Measurements from ENCODE around the gene EHBP1. TPM values are rescaled to one million over a fixed set of nuclear protein-coding genes. Genes with fewer than 3 reads are reported as not detected.

The EHBP1 gene
- total RNA-seq, 2 donors from 2014 or later, result 22.4 to 22.9 TPM

GRCh38 chr2:62775367-62775668 is 69.8 kb downstream of the EHBP1 start:
- Histone ChIP-seq H3K27ac (no peak overlapping the region), H3K4me3 (no peak overlapping the region), H3K36me3 (no peaks in the 10 kb centered on the region), H3K27me3 (no peaks in the 10 kb centered on the region), H3K4me1 (no peaks in the 10 kb centered on the region), H3K9me3 (no peaks in the 10 kb centered on the region)
- no peak for DNase-seq (ENCODE audit: low spot score)
- TF ChIP-seq CTCF (IDR thresholded peaks at IDR 0.05), result peak in 1 of 2 donors; percentile 2

- DNase-seq (ENCODE audit: low spot score), result no peak
- no peaks in the 10 kb centered on the region for H3K27me3 ChIP-seq
- TF ChIP-seq CTCF (IDR thresholded peaks at IDR 0.05), result no peak
- H3K27ac ChIP-seq, result no peak overlapping the region
- no peaks in the 10 kb centered on the region for H3K4me1 ChIP-seq
- H3K9me3 ChIP-seq, result no peaks in the 10 kb centered on the region
- H3K4me3 ChIP-seq, result no peak overlapping the region
- H3K36me3 ChIP-seq, result no peaks in the 10 kb centered on the region
These were observed 78.2 kb downstream of the EHBP1 start for GRCh38 chr2:62783679-62784078.

GRCh38 chr2:62784341-62784740 is 78.8 kb downstream of the EHBP1 start:
- H3K36me3 ChIP-seq, result no peaks in the 10 kb centered on the region
- H3K4me3 ChIP-seq, result no peak overlapping the region
- no peak for TF ChIP-seq CTCF (IDR thresholded peaks at IDR 0.05)
- no peak overlapping the region for H3K27ac ChIP-seq
- H3K27me3 ChIP-seq, result no peaks in the 10 kb centered on the region
- H3K4me1 ChIP-seq, result peaks cover 0 to 5% of the 10 kb centered on the region in 2 donors
- no peaks in the 10 kb centered on the region for H3K9me3 ChIP-seq
- DNase-seq (ENCODE audit: low spot score), result no peak

GRCh38 chr2:62785216-62785615 is 79.7 kb downstream of the EHBP1 start:
- no peak for TF ChIP-seq CTCF (IDR thresholded peaks at IDR 0.05)
- no peaks in the 10 kb centered on the region for H3K9me3 ChIP-seq
- H3K4me1 ChIP-seq, result peaks cover 0 to 10% of the 10 kb centered on the region in 2 donors
- H3K36me3 ChIP-seq, result no peaks in the 10 kb centered on the region
- DNase-seq (ENCODE audit: low spot score), result no peak
- H3K4me3 ChIP-seq, result no peak overlapping the region
- H3K27ac ChIP-seq, result no peak overlapping the region
- no peaks in the 10 kb centered on the region for H3K27me3 ChIP-seq

- TF ChIP-seq CTCF (IDR thresholded peaks at IDR 0.05), result no peak
- Histone ChIP-seq H3K36me3 (no peaks in the 10 kb centered on the region), H3K4me1 (peaks cover 0 to 10% of the 10 kb centered on the region in 2 donors), H3K4me3 (no peak overlapping the region), H3K9me3 (no peaks in the 10 kb centered on the region), H3K27me3 (no peaks in the 10 kb centered on the region), H3K27ac (no peak overlapping the region)
- DNase-seq (ENCODE audit: low spot score), result no peak
These were observed 80.5 kb downstream of the EHBP1 start for GRCh38 chr2:62785810-62786597.

- H3K4me3 ChIP-seq, result no peak overlapping the region
- no peaks in the 10 kb centered on the region for H3K36me3 ChIP-seq
- TF ChIP-seq CTCF (IDR thresholded peaks at IDR 0.05), result peak in 1 of 2 donors; percentile 59
These were observed 81.9 kb downstream of the EHBP1 start for GRCh38 chr2:62787386-62787785.

More at GRCh38 chr2:62787386-62787785, 81.9 kb downstream of the EHBP1 start:
- no peaks in the 10 kb centered on the region for H3K27me3 ChIP-seq
- peaks cover 0 to 10% of the 10 kb centered on the region in 2 donors for H3K4me1 ChIP-seq
- H3K9me3 ChIP-seq, result no peaks in the 10 kb centered on the region
- no peak for DNase-seq (ENCODE audit: low spot score)
- H3K27ac ChIP-seq, result no peak overlapping the region

Data from right atrium auricular region (tissue), 2 donors.